Panc1 (cell line): ENCODE data around the gene ZDHHC19.

Experiments
- CTCF ChIP-seq: fragments of 450-650 bp; IDR thresholded peaks from 2 replicates; pipeline ENCODE4 v1.5.1; 2017; ENCODE audit warnings: mild to moderate bottlenecking
- POLR2AphosphoS5 ChIP-seq: IDR thresholded peaks from 2 replicates; pipeline ENCODE4 v1.6.1; 2012; ENCODE audit warnings: mild to moderate bottlenecking, low read depth, low read length, moderate library complexity
- REST ChIP-seq, 2 experiments: IDR thresholded peaks; 2 replicates each; pipeline ENCODE4 v1.6.1; 2011 to 2012; ENCODE audit warnings: low read depth in 2 of 2, control low read depth in 1 of 2, low read length in 1 of 2, mild to moderate bottlenecking in 1 of 2, moderate library complexity in 1 of 2; ENCODE audit not compliant: insufficient read depth in 1 of 2
- SIN3A ChIP-seq: IDR thresholded peaks from 2 replicates; pipeline ENCODE4 v1.6.1; 2012; ENCODE audit warnings: low read depth, mild to moderate bottlenecking, low read length, moderate library complexity, borderline replicate concordance; ENCODE audit not compliant: insufficient read depth
- TCF7L2 ChIP-seq: IDR thresholded peaks from 2 replicates; pipeline ENCODE4 v1.6.1; 2011; ENCODE audit warnings: mild to moderate bottlenecking, low read depth, low read length, inconsistent platforms

- TF ChIP-seq REST (IDR thresholded peaks at IDR 0.05; ENCODE audit: insufficient read depth in 1 of 2, low read depth in 2 of 2, low read length in 1 of 2) (no peak), CTCF (no peak), POLR2AphosphoS5 (no peak), SIN3A (no peak), TCF7L2 (no peak)
These were observed 8.2 kb upstream of the ZDHHC19 start for GRCh38 chr3:196219194-196219969.
